Measurements from ENCODE around the gene FAM234B.
"Not testable (repeated sequence)": the region's sequence is repeated elsewhere in the genome, so short reads cannot be mapped to it uniquely, and the experiment has no call there.

The FAM234B gene

DNA sequence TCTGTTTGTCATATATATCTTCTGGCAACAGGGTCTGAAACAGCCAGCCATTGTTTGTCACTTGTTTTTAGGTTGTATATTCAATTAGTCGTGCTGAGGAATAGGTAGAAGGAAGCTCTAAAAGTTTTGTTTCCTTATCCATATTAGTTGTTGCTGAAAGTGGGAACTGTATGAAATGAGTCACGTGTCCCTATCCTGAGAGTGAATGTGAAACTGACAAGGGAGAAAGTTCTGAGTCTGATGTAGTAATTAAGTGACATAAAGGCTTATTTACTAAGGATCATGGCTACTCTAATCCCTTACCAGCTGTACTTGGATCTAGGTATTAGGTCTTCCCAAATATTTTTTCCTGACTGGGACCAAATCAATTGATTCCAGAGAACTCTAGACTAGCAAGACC, 16.4 kb downstream of the FAM234B start:
- DNase-seq (ENCODE audit: low read depth in 2 of 2) = no peak

GRCh38 chr12:13061377-13061776, 17.2 kb downstream of the FAM234B start:
- DNase-seq (ENCODE audit: low read depth in 2 of 2) = no peak

DNA sequence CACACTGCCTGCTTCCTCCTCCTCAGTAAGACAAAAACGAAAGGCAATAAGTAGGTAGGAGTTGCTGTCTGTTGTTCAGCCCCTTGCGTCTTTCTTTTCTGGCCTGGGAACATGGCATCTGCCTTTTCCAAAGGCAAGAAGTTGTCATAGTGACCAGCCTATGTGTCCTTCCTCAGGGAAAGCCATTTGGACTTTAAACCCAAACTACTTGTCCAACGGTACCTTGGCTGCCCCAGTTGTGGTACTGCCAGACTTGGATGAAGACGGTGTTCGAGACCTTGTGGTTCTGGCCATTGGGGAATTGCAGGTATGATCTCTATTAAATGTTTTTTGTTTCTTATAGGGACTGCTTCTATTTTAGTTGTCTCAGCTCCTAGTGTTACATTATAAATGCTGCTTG, 18.5 kb downstream of the FAM234B start:
- DNase-seq (ENCODE audit: low read depth in 2 of 2) = no peak

DNA sequence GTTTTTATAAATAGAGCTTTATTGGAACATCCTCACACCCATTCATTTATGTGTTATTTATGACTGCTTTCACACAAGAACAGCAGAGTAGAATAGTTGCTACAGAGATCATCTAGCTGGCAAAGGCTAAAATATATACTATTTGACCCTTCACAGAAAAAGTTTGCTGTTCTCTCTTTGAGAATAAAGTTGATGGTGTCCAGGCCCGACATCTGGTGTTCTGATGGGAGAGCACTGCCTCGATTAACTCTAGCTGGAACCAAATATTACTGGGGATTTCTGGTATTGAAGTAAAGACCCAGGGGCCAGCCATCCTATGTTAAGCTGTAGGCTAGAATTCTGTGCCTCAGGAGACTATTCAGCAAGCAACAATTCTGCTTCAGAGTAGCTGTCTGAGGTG, 21.8 kb downstream of the FAM234B start:
- no peak for DNase-seq (ENCODE audit: low read depth in 2 of 2)

DNA sequence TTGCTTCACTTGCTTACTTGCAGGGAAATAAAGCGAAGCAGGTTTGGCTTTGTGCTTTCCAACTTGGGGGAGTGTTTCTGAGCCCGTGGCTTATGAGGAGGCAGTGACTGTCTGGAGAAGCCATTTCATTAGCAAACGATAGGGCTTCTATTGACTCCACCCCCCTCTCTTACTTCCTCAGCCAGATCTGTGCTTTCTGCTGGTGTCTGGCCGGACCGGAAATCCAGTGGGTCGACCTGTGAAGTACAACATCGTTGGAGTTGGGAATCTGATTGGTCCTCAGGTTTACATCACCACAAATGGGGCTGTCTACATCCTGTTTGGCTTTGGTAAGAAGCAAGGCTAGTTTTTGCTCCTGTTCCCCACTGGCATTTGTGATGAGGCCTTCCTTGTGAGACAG, 22.3 kb downstream of the FAM234B start:
- DNase-seq (ENCODE audit: low read depth in 2 of 2) = no peak

- no peak for DNase-seq (ENCODE audit: low read depth in 2 of 2)
Measured at GRCh38 chr12:13067322-13067721, 23.1 kb downstream of the FAM234B start.

DNA sequence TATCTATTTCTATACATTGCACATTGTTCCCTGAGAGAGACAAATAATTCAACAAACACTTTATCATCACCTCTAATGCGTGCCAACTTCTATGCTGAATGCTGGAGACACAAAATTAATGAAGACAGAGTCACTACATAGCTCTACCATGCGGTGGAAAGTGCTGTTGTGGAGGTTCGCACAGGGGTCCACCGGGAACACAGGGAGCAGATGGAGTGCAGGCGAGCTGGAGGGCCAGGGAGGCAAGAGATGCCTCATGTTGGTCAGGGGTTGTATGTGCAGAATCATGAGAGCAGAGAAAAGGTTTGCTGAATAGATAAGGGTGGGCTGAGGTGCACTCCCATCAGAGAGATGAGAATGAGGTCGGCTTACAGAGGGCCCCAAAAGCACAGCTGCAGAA, 25.2 kb downstream of the FAM234B start:
- no peak for DNase-seq (ENCODE audit: low read depth in 2 of 2)

GRCh38 chr12:13071305-13072280, 27.4 kb downstream of the FAM234B start:
- no peak for DNase-seq (ENCODE audit: low read depth in 2 of 2)

- DNase-seq (ENCODE audit: low read depth in 2 of 2) = no peak
Measured at GRCh38 chr12:13073173-13073572, 29.0 kb downstream of the FAM234B start.

GRCh38 chr12:13074396-13075117, 30.4 kb downstream of the FAM234B start:
- DNase-seq (ENCODE audit: low read depth in 2 of 2) = no peak

- no peak for DNase-seq (ENCODE audit: low read depth in 2 of 2)
Measured at GRCh38 chr12:13075118-13075480, 30.9 kb downstream of the FAM234B start.

DNA sequence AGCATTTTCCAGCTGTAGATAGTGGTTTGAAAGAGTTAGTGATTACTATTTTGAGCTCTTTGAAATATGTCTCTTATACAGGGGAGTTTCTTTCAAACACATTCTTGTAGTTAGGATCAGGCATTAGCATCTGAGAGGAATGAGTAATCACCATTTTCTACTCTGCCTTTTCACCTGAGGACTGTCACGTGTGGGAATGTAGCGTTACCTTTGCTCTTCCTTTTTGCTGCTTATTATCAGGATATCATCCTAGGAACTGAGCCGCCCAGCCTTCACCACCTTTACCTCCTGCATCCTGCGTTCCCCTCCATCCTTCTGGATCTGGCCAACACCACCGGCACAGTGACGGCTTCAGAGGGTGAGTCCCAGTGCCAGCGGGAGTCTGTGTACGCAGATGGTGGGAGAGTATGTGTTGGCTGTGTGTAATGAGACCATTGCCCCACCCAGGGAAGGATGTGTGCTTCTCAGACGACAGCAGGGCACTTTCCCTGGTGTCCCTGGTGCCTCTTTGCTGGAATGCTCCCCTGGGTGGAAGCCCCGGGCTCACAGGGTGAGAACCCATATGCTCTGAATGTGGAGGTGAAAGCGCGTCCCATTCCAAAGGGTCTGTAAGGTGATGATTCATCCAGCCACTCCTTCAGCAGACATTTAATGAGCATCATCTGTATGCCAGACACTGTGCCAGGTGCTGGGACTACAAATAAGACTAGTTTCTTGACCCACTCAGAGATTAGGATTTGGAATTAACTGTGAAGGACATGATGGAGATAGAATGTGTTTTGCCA, 31.8 kb downstream of the FAM234B start:
- DNase-seq (ENCODE audit: low read depth in 2 of 2) = no peak

DNA sequence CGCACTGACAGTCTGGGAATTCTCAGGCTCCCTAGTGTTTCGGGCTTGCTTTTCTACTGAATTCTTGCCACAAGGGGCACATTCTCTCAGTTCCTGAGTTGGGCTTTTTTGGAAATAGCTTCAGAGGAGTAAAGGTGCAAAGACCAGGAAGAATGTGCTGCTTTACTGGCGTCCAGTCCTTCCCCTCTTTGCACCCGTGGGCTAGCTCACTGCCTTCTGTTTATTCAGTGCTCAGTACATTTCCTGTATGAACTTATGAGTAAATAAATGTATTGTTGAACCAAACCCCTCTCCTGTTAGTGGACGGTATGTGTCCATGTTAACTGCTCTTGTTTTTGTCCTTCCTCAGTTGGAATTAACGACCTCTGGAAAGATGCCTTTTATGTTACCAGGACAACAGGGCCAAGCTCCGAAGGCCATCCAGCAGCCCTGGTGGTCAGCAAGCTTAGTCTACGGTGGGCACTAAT, 35.3 kb downstream of the FAM234B start:
- no peak for DNase-seq (ENCODE audit: low read depth in 2 of 2)

DNA sequence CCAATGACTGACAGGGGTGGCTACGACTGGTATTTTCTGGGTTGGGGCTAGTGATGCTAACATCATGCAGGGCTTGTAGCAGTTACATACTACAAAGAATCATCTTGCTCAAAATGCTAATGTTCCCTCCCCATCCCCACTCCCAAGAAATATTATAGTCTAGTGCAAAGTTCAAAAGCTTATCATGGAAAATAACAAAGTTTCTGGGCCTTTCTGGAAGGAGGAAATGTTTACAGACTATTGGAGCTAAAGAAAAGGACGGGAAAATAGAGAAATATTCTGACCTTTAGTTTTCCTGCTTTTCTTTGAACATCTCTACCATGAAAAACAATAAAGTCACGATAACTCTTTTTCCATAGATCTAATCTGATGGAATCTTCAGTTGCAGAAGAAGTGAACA, 36.1 kb downstream of the FAM234B start:
- no peak for DNase-seq (ENCODE audit: low read depth in 2 of 2)

- no peak for DNase-seq (ENCODE audit: low read depth in 2 of 2)
Measured at GRCh38 chr12:13082861-13083260, 38.7 kb downstream of the FAM234B start.

DNA sequence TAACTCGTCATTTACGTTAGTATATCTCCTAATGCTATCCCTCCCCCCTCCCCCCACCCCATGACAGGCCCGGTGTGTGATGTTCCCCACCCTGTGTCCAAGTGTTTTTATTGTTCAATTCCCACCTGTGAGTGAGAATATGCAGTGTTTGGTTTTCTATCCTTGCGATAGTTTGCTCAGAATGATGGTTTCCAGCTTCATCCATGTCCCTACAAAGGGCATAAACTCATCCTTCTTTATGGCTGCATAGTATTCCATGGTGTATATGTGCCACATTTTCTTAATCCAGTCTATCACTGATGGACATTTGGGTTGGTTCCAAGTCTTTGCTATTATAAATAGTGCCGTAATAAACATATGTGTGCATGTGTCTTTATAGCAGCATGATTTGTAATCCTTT, 39.5 kb downstream of the FAM234B start:
- not testable (repeated sequence) for DNase-seq (ENCODE audit: low read depth in 2 of 2)

DNA sequence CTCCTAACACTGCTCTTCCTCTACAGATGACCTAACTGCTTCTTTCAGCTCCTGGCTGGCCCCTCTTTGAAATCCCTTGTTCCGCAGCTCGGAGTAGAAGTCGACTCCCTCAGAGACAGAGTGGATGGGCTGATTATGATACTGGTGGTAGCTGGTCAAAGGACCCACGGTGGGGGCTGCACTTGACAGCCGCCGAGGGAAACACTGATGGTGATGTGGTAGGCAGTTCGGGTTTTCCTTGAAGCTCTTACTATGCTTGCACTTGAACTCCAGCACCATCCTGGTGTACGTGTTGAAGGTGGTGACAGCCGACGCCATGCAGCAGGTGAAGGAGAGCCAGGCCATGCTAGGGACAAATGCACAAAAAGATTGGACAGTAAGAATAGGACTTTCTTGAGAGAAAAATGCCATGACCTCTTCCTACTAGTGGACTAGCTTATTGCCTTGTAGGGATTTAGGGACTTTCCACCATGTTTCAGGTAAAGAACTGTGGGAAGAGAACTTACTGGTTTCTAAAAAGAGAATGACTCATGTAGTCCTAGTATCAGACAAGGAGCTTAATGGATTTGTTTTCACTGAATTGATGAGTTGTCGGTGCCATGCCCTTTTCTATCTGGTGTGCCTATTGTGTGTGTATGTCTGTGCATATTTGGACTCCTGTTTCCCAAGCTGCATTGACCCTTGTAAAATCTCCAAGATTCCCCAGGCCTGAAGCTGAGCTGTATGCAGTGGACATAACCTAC, 40.9 kb downstream of the FAM234B start:
- no peak for DNase-seq (ENCODE audit: low read depth in 2 of 2)

GRCh38 chr12:13085968-13086686, 41.9 kb downstream of the FAM234B start:
- no peak for DNase-seq (ENCODE audit: low read depth in 2 of 2)

DNA sequence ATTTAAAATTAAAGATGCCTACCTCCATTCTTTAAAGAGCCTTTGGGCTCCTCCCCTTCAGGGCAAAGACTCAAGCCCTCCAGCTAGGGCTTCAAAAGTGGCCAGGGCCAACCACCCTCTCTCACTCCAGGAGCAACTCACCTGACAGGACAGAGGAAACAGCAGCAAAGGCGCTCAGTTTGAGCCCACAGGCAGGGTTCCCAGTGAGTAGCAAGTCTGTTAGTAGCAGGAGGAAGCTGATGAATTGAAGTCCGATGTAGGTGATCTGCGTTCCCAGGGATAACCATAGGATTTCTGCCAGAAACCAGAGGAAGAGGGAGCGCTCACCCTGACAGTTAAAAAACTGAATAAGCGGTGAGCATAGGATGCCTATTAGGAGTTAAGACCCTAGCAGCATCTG, 43.6 kb downstream of the FAM234B start:
- DNase-seq (ENCODE audit: low read depth in 2 of 2) = no peak

- no peak for DNase-seq (ENCODE audit: low read depth in 2 of 2)
Measured at GRCh38 chr12:13088496-13088895, 44.3 kb downstream of the FAM234B start.

DNA sequence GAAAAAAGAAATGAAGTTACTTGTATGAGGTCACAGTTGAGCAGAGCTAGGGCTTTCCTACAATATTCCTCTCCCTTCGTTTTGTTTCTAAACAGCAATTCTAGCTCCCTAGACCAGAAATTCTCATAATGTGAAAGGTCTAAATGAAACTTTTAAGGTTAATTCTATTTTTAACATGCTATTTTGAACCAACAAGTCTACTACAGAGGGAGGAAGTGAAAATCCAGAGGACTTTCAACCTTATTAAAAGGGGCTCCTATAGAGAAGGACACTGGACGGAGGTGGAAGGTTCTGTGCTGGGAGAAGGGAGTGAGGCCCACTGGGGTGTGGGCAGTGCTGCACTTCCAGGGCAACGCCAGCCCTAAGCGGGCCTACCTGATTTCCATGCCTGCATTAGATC, 45.9 kb downstream of the FAM234B start:
- DNase-seq (ENCODE audit: low read depth in 2 of 2) = no peak
